Measurements from ENCODE around the gene AVEN. TPM values are rescaled to one million over a fixed set of nuclear protein-coding genes. Genes with fewer than 3 reads are reported as not detected.

AVEN gene
- total and polyA plus RNA-seq, 11 donors: 16.3 to 37.1 (median 21.0) TPM

DNA sequence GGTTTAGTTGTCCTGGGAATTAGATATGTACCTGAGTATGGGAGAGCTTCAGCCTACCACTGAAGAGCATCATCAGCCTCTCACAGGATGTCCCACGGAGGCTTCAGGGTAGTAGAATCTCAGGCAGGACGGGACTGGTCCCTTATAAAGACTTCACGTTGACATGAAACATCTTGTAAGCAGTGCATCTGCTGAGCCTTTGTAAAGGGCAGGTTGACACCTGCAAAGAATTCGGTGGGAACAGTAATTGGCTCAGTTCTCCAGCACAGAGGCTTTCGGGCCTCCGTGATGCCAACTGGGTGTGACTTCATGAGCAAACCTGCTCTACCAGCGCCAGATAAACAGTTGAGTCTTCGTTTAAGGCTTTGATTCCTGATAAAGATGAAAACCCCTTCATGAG, 26.9 kb upstream of the AVEN start:
- H3K9me3 ChIP-seq: no peaks in the 10 kb centered on the region
- H3K4me1 ChIP-seq: peaks cover 0 to 5% (median 0%) of the 10 kb centered on the region in 12 donors
- no peaks in the 10 kb centered on the region for H3K36me3 ChIP-seq
- ATAC-seq (no peak), DNase-seq (no peak)
- no peaks in the 10 kb centered on the region for H3K27me3 ChIP-seq
- TF ChIP-seq POLR2A (IDR thresholded peaks at IDR 0.05) (no peak), CTCF (IDR thresholded peaks at IDR 0.05) (no peak)
- H3K4me3 ChIP-seq: no peak overlapping the region
- 80 to 90% (median 87%) methylated on average over 8 of the region's 8 CpGs for WGBS, 4 donors
- intact Hi-C loops (cut with DNase I): loop anchor here in 3 of 10 donors (5.0 to 10.0 kb wide), 4 partner anchors 51 to 519 kb away; partner anchors contain the start of genes GOLGA8B (in 1 of the 3), LPCAT4 (in 1 of the 3) and SLC12A6 (in 1 of the 3)
- no peak overlapping the region for H3K27ac ChIP-seq

DNA sequence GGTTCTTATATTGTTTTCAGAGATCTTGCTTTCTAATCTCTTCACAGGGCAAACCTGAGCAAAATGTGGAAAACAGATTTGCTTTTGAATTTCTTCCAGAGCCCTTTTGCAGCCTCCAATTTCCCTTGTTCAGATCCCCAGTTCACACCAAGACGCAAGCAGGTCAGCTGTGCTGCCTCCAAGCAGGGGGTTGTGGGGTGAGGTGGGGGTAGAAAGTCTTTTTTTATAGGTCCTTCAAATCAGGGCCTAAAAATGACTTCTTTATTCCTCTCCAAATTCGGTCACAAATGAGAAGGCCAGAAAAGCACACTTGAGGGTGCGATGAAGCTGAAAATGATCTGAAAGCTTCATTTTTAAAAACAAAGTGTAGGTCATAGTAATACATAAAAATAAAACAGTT, 26.3 kb upstream of the AVEN start:
- DNase-seq: no peak
- peaks cover 0 to 5% (median 0%) of the 10 kb centered on the region in 12 donors for H3K4me1 ChIP-seq
- H3K36me3 ChIP-seq: no peaks in the 10 kb centered on the region
- no peak for ATAC-seq
- WGBS, 4 donors: 86 to 91% (median 86%) methylated on average over 3 of the region's 3 CpGs
- H3K4me3 ChIP-seq: no peak overlapping the region
- no peak overlapping the region for H3K27ac ChIP-seq
- no peaks in the 10 kb centered on the region for H3K9me3 ChIP-seq
- no peaks in the 10 kb centered on the region for H3K27me3 ChIP-seq
- intact Hi-C loops (cut with DNase I): loop anchor here in 3 of 10 donors (5.0 to 10.0 kb wide), 4 partner anchors 52 to 520 kb away; partner anchors contain the start of genes GOLGA8B (in 1 of the 3), LPCAT4 (in 1 of the 3) and SLC12A6 (in 1 of the 3)
- no peak for TF ChIP-seq POLR2A (IDR thresholded peaks at IDR 0.05)

- ATAC-seq (no peak), DNase-seq (no peak)
- Histone ChIP-seq H3K27ac (no peak overlapping the region), H3K4me1 (peaks cover 0 to 5% (median 0%) of the 10 kb centered on the region in 12 donors), H3K4me3 (no peak overlapping the region), H3K36me3 (no peaks in the 10 kb centered on the region), H3K9me3 (no peaks in the 10 kb centered on the region), H3K27me3 (no peaks in the 10 kb centered on the region)
- TF ChIP-seq POLR2A (IDR thresholded peaks at IDR 0.05): no peak
- TF ChIP-seq CTCF (IDR thresholded peaks at IDR 0.05): no peak
- 0% methylated on average over 1 of the region's 1 CpG for WGBS, 4 donors
- intact Hi-C loops (cut with DNase I): loop anchor here in 6 of 10 donors (5.0 to 10.0 kb wide), 6 partner anchors 52 to 523 kb away; partner anchors contain the start of genes GOLGA8B (in 1 of the 6), KATNBL1 (in 1 of the 6), LPCAT4 (in 1 of the 6) and SLC12A6 (in 1 of the 6)
Observed at GRCh38 chr15:34064438-34064837, 25.4 kb upstream of the AVEN start.

GRCh38 chr15:34059946-34060345, 20.9 kb upstream of the AVEN start:
- Histone ChIP-seq H3K9me3 (no peaks in the 10 kb centered on the region), H3K36me3 (no peaks in the 10 kb centered on the region), H3K4me3 (no peak overlapping the region), H3K27ac (no peak overlapping the region), H3K27me3 (no peaks in the 10 kb centered on the region), H3K4me1 (peaks cover 0 to 7% (median 0%) of the 10 kb centered on the region in 12 donors)
- ATAC-seq: no peak
- intact Hi-C loops (cut with DNase I): loop anchor here in 7 of 10 donors (2.0 to 10.0 kb wide), 7 partner anchors 48 to 527 kb away; partner anchors contain the start of genes KATNBL1 (in 2 of the 7), GOLGA8B (in 1 of the 7), LPCAT4 (in 1 of the 7) and SLC12A6 (in 1 of the 7)
- DNase-seq: no peak
- WGBS, 4 donors: 64 to 71% (median 64%) methylated on average over 3 of the region's 3 CpGs
- TF ChIP-seq POLR2A (IDR thresholded peaks at IDR 0.05): no peak
- TF ChIP-seq CTCF (IDR thresholded peaks at IDR 0.05): no peak

All from heart left ventricle (tissue), 16 donors.